Measurements from ENCODE around the gene SPRED3.
"Not testable (repeated sequence)": the region's sequence is repeated elsewhere in the genome, so short reads cannot be mapped to it uniquely, and the experiment has no call there.

The SPRED3 gene

DNA sequence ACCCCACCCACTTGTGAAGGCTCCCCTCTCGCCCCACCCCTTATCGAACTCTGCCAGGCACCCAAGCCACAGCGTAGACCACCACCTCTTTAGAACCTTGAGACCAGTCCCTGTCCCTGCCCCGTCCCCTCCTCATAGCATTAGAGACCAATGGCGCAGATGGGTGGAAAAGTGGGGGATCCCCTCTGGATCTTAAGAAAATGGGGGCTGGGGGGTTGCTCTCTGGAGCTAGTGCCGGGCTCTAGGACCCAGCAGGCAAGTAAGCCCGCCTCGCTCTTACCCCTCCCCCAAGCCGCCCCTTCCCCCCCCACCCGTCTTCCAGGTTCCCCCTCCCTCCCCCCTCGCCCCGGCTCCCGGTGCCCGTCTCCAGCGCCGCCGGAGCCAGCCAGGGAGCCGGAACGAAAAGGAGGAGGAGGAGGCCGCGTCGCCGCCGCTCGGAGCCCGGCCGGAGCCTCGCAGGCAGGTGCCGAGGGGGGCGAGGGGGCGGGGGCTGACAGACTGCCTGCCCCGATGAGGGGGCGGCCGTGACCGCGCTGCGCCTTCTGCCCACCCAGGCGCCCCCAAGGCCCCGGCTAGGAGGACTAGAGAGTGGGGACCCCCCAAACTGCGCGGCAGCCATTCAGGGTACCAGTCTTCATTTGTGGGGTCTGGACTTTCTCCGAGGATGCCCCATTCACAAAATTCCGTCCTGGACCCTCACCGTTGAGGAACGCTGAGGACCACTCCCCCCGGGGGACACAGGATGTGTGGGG is at the start of gene SPRED3:
SPRED3 (plus strand) TSS at position 349 of the 752 bp plus-strand sequence. CDS start 1,606 bp downstream, outside the sequence.
- peak; percentile 68 for DNase-seq (ENCODE audit: low spot score)

DNA sequence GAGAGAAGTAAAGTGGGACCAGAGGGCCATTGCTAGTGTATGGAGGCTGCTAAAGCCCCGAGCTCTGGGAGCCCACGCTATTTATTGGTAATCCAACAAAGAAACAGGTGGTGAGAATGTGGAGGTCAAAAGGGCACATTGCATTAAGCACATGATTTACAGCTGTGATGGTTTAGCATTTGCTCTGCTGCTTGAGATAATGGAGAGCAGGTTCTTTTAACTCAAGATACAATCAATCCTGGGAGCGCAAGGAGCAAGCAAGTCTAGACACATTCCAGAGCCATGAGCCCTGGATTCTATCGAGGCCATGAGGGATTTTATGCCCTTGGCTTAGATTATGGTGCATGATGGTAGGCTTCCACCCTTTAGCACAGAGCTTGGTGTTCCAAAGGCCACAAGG is 49.5 kb upstream of the SPRED3 start:
- not testable (repeated sequence) for DNase-seq (ENCODE audit: low spot score)

DNA sequence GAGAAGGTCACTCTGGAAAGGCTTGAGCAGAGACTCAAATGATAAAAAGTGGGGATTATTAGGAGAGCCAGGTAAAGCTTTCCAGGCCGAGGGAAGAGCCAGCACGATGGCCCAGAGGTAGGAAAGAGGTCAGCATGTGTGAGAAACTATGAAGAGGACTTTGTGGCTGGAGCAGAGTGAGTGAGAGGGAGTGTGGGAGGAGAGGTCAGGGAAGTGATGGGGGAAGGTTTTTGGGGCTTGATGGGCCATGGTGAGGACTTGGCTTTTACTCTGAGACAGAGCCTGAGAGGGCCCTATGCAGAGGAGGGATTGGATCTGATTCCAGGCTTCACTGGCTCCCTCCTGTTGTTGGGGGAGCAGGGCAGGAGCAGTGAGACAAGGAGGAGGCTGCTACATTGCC is 47.6 kb upstream of the SPRED3 start:
- no peak for DNase-seq (ENCODE audit: low spot score)

GRCh38 chr19:38346837-38347236 is 41.7 kb upstream of the SPRED3 start:
- DNase-seq (ENCODE audit: low spot score), result no peak

DNA sequence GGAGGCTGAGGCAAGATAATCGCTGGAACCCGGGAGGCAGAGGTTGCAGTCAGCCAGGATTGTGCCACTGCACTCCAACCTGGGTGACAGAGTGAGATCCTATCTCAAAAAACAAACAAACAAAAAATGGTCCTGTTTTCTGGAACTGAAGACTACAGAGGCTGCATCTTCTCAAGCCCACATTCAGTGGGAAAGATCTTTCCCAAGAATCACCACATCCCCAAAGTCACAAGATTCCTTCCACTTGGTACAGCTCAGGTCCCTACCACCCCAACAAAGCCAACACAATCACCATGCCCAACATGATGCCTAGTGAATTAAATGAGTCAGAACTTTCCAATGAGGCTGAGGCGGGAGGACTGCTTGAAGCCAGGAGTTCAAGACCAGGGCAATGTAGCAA is 37.6 kb upstream of the SPRED3 start:
- DNase-seq (ENCODE audit: low spot score), result no peak

- no peak for DNase-seq (ENCODE audit: low spot score)
Measured at GRCh38 chr19:38351865-38352395, 36.6 kb upstream of the SPRED3 start.

DNA sequence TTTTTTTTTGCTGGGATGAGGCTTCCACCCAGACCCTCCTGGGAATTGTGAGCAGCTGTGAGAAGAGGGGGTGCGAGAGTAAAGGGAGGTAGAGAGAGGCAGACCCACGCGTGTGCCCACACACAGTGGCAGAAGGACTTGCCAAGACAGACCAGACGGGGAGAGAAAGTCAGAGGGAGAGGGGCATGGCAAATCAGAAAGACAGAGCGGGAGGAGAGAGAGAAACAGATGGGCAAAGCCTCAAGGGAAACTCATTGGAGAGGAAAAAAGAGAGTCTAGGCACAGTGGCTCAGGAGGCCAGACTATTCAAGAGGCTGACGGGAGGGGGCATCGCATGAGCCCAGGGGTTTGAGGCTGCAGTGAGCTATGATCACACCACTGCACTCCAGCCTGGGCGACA is 35.9 kb upstream of the SPRED3 start:
- DNase-seq (ENCODE audit: low spot score), result no peak

DNA sequence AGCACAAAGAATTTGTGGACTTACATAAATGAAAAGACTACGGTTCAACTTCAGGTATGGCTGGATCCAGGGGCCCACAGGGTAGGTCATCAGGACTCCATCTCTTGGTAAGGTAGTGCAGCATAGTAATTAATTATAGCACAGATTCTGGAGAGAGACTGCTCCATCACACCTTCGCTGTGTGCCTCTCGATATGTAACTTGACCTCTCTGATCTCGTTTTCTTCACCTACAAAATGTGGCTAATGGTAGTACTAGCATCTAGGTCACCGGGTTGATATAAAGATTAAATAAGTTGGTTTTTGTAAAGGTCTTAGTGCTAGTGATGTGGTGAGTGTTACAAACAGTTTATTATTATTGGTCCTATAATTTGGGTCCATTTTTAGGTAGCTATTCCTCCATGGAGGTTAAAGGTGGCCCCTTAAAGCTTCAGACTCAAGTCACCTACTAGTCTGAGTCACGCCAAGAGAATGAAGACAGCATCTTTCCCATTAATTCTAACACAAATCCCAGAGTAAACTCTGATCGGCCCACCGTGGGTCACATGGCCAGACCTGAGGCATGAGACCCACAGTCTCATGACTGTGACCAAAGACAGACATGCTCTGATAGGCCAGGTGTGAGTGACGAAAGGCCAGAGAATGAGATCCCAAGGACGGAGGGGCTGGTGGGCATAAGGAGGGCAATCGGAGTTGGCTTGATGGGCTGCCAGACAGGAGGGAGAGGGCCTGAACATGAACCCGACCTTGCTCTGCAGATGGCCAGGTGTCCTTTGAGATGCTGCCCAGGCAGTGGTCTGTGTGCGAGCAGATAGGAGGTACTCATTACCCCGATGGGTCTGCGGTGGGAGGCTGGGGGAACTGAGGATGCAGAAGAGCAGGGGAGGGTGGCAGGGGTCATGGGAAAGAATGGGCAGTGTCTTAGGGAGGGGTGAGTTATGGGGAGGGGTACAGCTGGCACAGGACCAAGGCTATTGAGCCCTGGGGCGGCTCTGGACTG is 32.5 kb upstream of the SPRED3 start:
- no peak for DNase-seq (ENCODE audit: low spot score)

GRCh38 chr19:38358071-38358470 is 30.4 kb upstream of the SPRED3 start:
- DNase-seq (ENCODE audit: low spot score), result no peak

- no peak for DNase-seq (ENCODE audit: low spot score)
Measured at GRCh38 chr19:38359242-38360021, 29.1 kb upstream of the SPRED3 start.

GRCh38 chr19:38360351-38360750 is 28.1 kb upstream of the SPRED3 start:
- DNase-seq (ENCODE audit: low spot score), result no peak

DNA sequence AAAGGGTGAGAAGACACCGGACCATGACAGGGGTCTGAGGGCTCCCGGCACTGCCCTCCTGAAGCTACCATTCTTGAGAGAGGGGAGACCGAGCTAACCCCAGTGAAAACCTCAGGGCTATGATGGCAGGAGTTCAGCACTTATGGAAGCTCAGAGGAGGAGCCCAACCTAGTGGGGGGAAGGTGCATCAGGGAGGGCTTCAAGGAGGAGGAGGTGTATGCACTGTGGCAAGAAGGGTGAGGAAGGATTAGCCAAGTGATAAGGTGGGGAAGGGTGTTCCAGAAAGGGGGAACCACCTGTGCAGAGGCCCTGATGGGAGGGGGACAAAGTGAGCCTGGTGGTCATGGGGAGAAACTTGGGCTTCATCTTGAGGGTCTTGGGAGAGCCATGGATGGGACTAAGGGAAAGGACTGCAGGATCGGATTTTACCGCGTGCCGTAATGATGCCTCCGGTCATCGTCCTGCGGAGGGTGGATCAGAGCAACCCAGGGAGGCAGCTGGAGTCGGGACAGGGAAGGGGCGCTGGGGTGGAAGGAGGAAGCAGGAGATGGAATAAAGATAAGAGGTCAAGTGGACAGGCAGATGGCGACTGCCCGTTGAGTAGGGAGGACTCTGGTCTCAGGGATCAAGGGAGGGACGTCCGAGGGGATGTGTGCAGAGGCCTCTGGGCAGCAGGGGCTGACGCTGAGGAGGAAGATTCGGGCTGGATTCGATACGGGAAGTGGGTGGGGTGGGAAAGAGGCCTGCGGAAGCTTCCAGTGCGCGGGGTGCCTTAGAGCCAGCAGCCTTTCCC is 27.5 kb upstream of the SPRED3 start:
- no peak for DNase-seq (ENCODE audit: low spot score)

- DNase-seq (ENCODE audit: low spot score), result peak; percentile 77
Measured at GRCh38 chr19:38361633-38362075, 26.8 kb upstream of the SPRED3 start.

DNA sequence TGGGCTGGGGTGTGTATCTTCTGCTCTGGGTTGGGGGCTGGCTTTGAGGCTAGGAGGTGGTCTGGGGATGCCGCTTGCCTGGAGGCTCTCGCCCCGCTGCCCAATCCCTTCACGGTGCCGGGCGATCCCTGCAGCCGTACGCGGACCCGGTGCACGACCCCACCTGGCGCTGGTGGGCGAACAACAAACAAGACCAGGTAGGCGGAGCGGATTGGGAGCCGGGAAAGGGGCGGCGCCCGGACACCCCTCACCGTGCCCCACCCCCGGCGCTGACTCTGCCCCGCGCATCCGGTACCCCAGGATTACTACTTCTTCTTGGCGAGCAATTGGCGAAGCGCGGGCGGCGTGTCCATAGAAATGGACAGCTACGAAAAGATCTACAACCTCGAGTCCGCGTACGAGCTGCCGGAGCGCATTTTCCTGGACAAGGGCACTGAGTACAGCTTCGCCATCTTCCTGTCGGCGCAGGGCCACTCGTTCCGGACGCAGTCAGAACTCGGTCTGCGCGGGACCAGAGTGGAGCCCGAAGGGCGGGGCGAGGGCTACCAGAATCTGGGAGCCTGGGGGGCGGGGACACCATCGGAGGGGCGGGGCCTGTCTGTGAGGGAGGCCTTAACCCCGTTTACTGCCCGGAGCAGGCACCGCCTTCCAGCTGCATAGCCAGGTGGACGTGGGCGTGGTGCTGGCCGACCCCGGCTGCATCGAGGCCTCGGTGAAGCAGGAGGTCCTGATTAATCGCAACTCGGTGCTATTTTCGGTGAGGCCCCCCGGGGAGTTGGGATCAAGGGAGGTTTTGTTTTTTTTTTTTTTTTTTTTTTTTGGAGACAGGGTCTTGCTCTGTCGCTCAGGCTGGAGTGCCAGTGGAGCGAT is 26.2 kb upstream of the SPRED3 start:
- DNase-seq (ENCODE audit: low spot score), result peak; percentile 62

DNA sequence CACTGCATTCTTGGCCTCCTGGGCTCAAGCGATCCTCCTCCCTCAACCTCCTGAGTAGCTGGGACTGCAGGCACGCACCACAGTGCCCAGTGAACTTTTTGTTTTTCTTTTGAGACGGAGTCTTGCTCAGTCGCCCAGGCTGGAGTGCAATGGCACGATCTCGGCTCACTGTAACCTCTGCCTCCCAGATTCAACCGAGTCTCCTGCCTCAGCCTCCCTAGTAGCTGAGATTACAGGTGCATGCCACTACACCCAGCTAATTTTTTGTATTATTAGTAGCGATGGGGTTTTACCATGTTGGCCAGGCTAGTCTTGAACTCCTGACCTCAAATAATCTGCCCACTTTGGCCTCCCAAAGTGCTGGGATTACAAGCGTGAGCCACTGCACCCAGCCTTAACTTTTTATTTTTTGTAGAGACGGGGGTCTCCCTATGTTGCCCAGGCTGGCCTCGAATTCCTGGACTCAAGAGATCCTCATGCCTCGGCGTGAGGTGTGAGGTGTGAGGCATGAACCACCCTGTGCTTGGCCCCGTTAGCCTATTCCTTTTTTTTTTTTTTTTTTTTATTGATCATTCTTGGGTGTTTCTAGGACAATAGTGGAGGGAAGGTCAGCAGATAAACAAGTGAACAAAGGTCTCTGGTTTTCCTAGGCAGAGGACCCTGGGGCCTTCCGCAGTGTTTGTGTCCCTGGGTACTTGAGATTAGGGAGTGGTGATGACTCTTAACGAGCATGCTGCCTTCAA is 25.4 kb upstream of the SPRED3 start:
- DNase-seq (ENCODE audit: low spot score), result not testable (repeated sequence)

DNA sequence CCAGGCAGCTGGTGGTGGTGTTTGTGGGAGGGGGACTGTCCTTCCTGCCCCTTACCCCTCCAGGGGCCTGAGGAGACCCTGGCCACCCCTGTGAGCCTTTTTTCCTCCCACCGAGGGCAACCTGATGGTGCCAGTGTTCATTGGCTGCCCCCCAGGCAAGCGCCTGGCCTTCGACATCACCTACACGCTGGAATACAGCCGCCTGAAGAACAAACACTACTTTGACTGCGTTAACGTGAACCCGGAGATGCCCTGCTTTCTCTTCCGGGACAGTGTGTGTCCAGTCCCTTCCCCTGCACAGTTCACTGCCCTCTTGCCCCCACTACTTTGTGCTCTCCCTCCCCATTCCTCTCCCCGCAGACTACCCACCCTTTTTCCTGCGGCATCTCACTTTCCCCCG is 21.5 kb upstream of the SPRED3 start:
- DNase-seq (ENCODE audit: low spot score), result no peak

- no peak for DNase-seq (ENCODE audit: low spot score)
Measured at GRCh38 chr19:38369584-38369983, 18.9 kb upstream of the SPRED3 start.

DNA sequence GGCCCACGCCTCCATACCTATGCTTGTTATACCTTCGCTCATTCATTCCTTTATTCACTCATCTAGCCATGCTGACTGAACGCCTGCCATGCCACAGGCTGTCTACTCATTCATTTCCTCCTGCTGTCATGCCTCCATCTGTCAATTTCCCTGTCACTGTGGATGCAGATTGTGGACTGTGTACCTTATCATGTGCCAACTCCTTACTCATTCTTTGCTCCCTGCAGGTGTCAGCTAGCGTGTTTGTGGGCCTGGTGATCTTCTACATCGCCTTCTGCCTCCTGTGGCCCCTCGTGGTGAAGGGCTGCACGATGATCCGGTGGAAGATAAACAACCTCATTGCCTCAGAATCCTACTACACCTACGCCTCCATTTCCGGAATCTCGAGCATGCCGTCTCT is 18.2 kb upstream of the SPRED3 start:
- DNase-seq (ENCODE audit: low spot score), result no peak

GRCh38 chr19:38371081-38371480 is 17.4 kb upstream of the SPRED3 start:
- no peak for DNase-seq (ENCODE audit: low spot score)
